GM18505 (cell line): ENCODE measurements around the gene ZNF232.
"Not testable (repeated sequence)": the region's sequence is repeated elsewhere in the genome, so short reads cannot be mapped to it uniquely, and the experiment has no call there.

ENCODE experiments used
- ATAC-seq: cut with Tn5 transposase; IDR thresholded peaks from one replicate; pipeline ENCODE4 v1.9.1; 2021; ENCODE audit not compliant: unreplicated experiment
- POLR2A ChIP-seq: IDR thresholded peaks from 4 replicates; pipeline ENCODE4 v1.6.1; 2011; ENCODE audit warnings: borderline replicate concordance; ENCODE audit not compliant: insufficient read depth, insufficient read length; ENCODE audit errors: extremely low read depth

ZNF232 gene

GRCh38 chr17:5123343-5124124 lies 11.9 kb upstream of the ZNF232 start:
- no peak for ATAC-seq
- TF ChIP-seq POLR2A: no peak

DNA sequence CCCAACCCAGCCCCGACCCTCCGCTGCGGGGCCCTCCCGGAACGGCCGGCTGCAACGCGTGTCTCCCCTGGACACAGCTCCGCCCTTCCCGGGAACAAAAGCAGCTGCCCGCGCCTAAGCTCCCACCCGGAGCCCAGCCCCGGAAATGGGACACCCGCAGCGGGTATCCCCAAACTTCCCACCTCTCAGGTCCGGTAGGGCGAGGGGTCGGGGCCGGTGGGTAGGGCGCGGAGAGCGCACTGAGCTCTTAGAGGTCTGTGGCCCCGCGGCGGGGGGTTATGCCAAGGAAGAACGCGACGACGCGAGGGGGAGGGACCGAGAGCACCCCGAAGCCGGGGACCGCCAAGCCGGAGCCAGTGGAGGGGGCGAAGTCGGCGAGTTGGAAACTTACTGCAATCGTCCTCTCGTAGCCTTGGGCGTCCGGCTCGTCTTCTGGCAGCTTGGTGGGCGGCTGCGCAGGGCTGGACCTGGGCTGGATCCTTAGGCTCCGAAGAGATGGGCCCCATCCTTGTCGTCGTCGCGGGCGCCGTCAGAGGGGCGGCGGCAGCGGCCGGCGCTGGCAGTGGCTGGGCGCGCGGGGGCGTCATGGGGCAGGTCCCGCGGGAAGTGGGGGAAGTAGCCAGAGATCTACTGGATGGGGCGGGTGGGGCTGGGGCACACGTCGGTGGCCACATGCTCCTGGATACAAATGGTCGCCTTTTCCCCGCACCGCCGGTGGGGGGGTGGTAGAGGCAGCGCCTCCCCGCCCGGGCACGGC lies 11.1 kb upstream of the ZNF232 start:
- no peak for ATAC-seq
- no peak for TF ChIP-seq POLR2A

DNA sequence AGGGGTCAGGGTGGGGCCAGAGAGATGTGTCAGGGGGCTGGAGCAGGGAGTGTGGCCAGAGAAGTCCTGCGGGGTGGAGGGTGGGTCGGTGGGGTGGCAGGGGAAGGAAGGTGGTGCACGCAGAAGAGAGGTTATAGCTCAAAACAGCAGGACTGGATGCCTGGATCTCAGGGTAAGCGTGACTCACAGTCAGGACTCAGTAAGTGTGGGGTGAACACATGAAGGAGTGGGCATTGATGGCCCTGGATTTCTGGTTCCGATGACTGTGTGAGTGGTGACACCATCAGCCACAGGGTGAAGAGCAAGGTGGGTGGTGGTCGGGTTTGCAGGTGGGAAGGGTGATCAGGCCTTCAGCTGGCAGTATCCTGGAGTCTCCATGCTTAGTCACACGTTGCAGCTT lies 10.4 kb upstream of the ZNF232 start:
- not testable (repeated sequence) for ATAC-seq

DNA sequence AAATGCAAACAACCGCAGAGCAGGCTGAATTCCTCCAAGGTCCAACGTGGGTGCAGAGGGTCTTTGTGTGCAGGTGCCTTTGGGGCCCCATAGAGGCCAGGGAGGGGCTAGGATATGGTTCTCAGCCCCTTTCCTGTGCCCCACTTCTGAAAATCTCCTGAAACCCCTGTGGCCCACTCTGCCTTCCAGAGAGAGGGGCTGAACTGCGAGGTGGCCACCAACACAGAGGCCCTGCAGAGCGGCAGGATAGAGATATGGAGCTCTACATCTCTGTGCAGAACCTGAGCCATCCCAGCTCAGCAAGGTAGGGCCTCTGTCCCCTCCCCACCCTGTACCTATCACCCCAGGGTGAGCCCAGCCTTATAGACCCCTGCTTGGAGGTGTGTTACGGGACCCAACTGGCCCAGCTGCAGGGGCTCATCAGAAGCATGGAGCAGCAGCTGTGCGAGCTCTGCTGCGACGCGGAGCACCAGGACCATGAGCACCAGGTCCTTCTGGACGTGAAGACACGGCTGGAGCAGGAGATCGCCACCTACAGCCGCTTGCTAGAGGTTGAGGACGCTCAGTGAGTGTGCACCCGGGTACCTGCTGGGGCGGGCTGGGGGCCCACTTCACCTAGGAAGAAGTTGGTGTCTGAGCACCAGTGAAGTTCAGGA lies 9.6 kb upstream of the ZNF232 start:
- TF ChIP-seq POLR2A: no peak
- no peak for ATAC-seq

GRCh38 chr17:5120436-5121185 lies 8.9 kb upstream of the ZNF232 start:
- ATAC-seq: not testable (repeated sequence)

DNA sequence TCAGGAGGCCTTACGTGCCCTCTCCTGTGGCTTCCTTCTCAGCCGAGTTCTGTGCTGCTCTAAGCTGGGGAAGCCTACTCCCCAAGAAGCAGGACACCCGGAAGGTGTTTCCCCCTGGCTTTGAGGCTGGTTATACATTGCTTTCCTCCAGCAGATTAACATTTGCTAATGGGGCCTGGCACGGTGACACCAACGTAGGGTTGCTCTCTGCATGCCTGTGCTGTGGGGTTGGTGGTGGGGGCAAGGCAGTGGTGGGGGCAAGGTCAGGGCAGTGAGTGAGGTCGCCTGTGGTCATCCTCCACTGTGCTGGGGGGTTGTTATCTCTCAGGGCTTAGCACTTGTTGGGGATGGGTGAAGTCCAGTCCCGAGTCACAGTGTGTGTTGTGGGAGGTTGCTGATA lies 8.4 kb upstream of the ZNF232 start:
- ATAC-seq: no peak
- no peak for TF ChIP-seq POLR2A

- no peak for TF ChIP-seq POLR2A
- no peak for ATAC-seq
Measured at GRCh38 chr17:5118219-5118618, 6.5 kb upstream of the ZNF232 start.

DNA sequence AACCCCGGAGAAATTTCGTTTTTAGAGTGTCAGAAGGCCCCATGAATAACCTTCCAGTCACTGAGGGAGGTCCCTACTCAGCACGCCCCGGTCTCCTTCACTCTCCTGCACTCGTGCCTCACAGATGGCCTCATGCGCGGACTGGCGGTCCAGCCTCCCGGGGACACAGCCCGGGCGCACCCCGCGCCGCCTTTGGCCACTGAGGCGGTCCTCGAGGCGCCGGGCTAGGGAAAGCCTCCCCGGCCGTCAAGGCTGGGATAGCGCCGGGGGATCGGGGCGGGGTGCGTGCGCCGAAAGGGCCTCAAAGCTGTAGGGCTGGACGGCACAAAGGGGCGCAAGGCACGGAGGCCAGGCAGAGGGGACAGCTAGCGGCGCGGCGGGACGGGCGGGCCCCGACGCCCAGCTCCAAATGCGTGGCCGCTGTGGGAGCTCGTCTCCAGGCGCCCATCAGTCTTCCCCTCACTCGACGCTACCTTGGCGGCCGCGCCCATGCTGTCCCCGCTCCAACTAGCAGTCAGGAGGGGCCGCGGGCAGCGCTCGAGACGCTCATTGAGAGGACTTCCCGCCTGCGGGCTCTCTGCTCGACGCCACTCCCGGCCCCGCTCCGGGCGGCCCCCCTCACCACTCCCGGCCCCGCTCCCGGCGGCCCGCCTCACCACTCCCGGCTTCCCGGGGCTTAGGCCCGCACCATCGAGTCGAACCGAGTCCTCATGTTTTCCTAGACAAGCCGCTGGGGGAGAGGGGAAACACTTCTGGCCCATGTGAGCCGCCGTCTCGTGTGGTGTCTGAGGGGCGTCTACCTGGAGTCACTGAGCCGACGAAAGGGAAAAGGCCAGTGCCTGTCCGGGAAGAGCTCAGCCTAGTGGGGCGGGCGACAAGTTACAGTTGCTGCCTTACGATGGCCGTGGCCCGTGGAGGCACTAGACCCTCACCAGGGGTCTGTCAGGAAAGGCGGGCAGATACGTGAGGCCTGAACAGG lies 4.3 kb upstream of the ZNF232 start, which contains the start of gene USP6:
Gene USP6 (plus strand): TSS at position 360 of the 979 bp plus-strand sequence. CDS start 14,336 bp downstream, outside the sequence.
- ATAC-seq: no peak
- TF ChIP-seq POLR2A: no peak

DNA sequence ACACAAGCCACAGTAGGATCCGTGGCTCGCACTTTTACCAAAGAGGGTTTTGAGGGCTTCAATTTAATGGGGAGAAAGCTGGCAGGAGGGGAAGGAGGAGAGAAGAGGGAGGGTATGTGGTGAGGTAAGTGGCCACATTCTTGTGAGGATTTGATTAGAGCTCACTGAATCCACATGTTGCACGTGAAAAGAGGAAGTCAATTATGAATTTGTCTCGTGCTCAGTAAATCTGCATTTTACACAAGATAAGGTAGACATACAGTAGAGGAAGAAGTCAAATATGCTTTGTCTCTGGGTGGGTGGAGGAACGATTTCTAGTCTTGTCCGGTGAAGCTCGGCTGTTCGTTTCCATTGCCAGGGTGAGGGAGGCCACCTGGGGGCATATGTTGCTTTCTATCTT lies 862 bp downstream of the ZNF232 start:
- no peak for TF ChIP-seq POLR2A
- no peak for ATAC-seq

- ATAC-seq: no peak
- no peak for TF ChIP-seq POLR2A
Measured at GRCh38 chr17:5100832-5101231, 10.8 kb downstream of the ZNF232 start.

DNA sequence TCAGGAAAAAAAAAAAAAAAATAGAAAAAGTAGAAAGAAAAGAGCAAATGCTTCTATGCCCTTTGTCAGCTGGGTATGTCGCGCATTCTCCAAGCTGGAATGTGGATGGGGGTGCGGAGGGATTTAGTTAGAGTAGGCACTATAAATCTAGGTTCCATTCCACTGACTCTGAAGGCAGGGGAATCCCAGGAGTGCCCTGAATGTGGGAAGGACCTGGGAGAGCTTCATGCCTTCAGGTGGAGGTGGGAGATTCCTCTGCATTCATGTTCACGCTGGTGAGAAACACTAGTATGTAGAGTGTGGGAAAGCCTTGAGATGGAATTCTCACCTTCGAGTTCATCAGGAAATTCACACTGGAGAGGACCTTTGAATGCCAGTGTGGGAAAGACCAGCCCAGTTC lies 12.4 kb downstream of the ZNF232 start:
- no peak for ATAC-seq

More for the DNA sequence above, 12.4 kb downstream of the ZNF232 start:
- TF ChIP-seq POLR2A: no peak
